Dermis blood vessel endothelial cell (primary cell): Measurements from ENCODE around the gene TOX2. TPM values are rescaled to one million over a fixed set of nuclear protein-coding genes. Genes with fewer than 3 reads are reported as not detected.
A peak's percentile ranks its signal among the peaks of the same experiment; 100 is the strongest.

Source experiments
- DNase-seq: peaks from one replicate; pipeline ENCODE4 v3.0.0; 2010
- total RNA-seq: library from RNA; depleted of rRNA; stranded (reverse); fragments of >200 nt; gene quantifications from 2 replicates; pipeline ENCODE4 v1.2.3, GENCODE V29; 2014

TOX2 gene
- total RNA-seq, 1 donor from 2014 or later: 1.5 TPM

DNA sequence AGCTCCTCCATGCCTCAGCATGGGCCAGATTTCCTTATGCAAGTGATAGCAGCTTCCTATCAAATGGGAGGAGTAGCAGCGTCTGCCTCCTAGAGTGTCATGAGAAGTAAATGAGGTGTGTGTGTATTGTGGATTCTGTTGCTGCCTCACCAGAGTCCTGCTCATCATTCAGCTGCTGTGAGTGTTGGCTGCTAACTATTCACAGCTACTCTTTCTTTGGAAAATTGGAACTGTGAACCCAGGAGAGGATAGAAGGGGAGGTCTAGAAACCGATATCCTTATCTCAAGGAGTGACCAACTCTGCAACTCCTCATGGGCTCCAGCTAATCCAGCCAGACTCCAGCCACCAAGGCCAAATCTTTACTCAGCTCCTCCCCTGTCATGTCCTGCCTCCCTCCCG, 63.3 kb downstream of the TOX2 start:
- no peak for DNase-seq

DNA sequence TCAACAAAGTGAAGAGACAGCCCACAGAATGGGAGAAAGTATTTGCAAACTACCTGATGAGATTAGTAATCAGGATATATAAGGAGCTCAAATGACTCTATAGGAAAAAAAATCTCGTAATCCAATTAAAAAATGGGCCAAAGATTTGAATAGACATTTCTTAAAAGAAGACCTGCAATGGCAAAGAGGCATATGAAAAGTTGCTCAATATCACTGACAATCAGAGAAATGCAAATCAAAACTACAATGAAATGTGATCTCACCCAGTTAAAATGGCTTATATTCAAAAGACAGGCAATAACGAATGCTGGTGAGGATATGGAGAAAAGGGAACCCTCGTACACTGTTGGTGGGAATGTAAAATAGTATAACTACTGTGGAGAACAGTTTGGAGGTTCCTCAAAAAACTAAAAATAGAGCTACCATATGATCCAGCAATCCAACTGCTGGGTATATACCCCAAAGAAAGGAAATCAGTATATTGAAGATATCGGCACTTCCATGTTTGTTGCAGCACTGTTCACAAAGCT, 65.0 kb downstream of the TOX2 start:
- no peak for DNase-seq

DNA sequence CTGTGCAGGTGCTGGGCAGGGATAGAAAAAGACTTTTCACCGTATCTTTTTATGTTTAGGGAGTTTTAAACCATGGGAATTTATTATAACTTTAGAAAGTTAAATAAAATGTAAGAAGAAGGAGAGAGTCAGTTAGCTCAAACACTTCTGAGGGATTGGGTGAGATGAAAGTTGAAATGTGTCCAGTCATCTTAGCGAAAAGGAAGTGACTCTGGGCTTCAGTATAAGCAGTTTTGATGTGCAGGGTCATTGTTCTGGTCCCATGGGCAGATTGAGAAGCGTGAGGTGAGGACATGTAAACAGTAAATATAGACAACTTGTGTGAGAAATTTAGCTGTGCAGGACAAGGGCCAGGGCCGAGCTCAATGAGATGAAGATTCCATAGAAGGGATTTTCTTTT, 66.9 kb downstream of the TOX2 start:
- DNase-seq: peak; percentile 33

DNA sequence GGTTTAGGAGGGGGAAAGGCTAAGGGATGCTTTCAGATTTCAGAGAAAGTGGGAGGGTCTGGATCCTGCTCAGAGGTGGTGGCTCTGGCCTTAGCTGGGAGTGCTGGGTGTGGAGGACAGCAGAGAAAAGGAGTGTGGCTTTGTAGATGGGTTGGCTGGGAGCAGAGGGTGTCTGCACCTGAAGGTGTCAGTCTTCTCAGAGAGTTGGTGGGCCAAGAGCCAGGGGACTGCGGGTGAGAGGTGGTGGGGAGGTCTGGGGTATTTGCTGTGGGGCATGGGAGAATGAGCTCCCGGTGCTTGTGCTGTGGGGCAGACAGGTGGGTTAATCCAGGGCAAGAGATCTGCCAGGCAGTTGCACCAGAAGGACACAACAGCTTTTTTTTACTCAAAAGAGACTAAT, 67.4 kb downstream of the TOX2 start:
- no peak for DNase-seq

DNA sequence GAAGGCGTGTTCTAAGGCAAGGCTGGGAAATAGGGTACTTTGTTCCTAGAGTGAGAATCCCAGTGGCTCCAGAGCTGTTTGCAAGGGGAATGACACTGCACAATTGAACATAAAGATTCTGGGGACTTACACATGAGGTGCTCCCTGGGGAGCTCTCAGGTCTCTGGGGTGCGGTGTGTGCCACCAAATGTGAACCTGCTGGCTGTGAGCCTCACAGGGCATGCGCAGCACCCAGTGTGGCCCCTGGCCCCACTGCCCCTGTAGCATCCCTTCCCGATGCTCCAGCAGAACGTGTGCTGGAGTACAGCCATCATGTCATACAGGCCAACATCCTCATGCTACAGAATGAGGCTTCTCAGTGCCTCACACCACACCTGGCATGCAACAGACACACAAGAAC, 68.2 kb downstream of the TOX2 start:
- DNase-seq: no peak

DNA sequence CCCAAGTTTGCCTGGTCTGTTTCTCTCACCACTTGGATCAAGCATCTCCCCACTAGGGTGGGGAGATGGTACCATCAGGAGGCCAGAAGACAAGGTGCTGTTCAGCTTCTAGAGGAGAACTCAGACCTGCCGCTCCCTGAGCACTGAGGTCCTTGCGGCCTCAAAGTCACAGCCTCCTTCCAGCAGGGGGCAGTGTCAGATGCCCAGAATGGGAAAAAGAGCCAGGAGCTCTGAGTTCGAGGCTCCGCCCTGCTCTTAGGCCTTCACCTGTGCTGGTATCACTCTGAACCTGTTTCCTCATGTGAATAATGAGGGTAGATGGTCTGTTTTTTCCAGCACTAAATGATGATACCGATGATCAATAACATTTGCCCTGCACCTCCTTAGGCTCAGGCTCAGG, 68.7 kb downstream of the TOX2 start:
- DNase-seq: no peak

DNA sequence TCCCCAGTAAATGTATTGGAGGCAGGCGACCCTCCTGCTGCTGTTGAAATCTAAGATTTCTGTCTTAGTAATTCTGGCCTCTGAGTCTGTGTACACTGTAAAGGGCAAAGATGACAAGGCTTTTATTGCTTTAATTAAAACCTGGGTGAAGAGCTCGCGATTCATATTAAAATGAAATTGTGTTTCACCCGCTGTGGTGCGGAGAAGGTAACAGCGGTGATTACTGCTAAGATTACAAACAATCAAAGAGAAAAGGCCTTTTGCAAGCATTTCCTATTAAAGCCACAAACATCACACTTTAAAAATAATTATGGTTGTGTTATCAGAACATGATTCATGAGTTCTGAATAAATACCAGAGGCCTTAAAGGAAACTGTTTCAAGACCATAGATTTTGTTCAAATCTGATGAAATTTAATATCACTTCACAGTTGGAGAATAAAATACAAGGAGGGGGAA, 69.3 kb downstream of the TOX2 start:
- peak; percentile 19 for DNase-seq

DNA sequence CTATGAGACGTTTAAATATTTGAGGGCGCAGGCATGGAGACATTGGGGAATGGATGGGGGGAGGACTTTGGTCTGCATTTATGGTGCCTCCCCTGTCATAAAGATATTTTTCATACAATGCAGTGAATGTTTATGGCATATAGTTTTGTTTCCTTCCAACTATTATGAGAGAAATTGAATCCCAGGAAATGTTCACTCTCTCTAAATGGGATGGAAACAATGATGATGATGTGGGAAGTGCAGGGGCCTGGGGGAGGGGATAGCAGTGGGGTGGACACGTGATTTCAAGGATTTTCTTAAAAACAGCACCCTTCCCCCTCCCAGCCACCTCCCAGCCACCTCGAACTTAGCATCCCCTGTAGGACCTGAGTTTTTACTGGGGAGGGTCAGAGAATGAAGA, 69.9 kb downstream of the TOX2 start:
- DNase-seq: peak; percentile 72

DNA sequence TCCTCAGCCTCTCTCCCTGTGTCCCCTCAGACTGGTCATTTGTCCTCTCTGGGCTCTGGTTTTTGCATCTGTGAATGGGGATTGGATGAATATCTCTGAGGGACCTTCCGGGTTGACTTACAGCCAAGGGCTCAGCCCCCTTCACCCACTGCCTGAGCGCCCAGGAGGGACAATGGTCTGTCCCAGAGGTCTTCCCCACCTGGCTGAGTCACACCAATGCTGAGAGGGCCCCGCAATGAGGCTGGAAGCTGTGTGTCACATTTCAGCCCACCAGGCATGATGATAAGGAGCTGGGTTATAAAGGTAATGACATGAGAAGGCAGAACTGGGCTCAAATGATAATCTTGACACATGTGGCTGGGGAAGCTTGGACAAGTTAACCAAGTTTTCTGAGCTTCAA, 70.5 kb downstream of the TOX2 start:
- DNase-seq: peak; percentile 14

DNA sequence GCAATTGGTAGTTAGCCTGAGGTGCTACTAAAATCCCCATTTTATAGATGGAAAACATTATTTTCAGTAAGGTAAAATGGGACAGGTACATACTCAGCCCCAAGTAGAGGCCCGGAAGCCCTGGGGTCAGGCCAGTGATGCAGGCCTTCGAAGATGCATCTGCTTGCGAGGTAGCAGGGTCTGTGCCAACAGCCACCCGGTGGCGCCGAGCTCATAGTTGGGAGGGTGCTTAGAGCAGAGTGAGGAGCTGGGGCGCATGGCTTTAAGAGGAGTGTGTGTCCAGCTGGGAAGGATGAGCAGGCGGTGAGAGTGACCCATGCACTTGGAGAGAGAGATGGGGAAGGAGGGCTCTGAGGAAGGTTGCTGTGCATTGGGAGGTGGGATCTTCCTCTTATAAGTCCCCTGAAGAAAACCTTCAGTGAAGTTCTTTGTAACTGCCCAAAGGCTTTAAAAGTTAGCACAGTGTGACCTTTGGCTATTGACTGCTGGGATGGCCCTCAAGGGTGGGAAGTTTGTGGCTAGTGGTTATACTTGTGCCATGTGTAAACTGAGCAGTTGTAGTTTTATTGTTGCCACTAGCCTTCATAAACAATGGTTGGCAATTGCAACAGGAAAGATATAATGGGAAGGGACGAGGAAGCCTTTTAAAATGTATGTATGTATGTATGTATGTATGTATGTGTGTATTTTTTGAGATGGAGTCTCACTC, 71.1 kb downstream of the TOX2 start:
- DNase-seq: peak; percentile 35

DNA sequence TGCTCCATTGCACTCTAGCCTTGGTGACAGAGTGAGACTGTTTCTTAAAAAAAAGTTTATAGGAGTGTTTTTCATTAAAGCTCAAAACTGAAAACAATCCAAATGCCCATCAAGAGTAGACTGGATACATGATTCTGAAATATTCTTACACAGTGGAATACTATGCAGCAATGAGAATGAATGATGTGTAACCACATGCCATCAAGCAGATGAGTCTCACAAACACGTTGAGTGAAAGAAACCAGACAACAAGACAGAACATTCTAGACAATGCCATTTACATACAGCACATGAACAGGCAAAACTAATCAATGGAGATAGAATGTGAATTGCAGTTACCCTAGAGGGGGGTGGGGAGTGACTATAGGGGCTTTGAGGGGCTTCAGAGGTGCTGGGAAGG, 72.4 kb downstream of the TOX2 start:
- DNase-seq: no peak

DNA sequence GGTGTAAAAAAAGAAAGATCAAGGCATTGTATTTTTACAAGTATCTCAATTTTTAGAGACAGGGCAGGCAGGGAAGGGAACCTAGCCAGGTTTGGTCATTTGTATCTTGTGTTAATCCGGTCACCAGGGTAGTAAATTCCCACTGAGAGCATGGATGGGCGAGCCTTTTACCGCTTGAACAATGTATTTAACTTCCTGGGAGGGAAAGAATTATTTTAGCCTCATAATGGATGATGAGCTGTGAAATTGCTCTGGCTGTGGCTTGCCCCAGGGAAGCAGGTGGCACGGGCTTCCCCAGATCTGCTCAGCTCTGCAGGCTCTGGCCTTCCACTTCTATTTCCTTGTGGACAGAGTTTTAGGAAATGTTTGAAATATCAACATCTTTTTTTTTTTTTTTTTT, 72.9 kb downstream of the TOX2 start:
- peak; percentile 13 for DNase-seq

DNA sequence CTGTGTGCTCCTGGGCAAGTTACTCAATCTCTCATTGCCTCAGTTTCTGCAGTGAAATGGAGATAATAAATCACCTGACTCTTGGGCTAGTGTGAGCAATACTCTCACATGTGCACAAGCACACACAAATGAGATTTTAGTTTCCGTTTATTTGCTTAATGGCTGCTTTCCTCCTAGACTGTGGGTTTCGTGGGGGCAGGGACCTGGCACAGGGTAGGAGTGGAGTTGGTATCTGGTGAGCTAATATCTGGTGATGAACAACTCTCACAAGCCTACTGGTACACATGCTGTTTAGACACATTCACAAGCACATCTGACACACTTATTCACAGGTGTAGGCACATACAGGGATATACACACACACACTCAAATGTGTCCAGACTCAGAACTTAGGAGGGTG, 73.8 kb downstream of the TOX2 start:
- peak; percentile 27 for DNase-seq

DNA sequence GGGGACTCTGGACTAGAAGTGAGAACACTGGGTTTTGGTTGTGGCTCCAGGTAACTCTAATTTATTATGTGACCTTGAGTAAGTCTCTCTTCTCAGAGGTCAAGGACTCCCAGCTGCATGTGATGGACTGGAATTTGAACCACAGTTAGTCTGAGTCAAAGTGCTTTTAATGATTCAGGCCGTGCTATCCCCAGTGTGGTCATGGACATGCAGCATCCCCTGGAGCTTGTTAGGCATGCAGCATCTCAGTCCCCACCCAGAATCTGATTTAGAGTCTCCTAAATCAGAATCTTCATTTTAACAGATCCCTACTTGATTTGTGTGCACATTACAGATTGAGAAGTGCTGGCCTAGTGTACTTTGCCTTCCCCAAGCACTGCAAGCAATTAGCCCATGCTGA, 74.2 kb downstream of the TOX2 start:
- DNase-seq: no peak

DNA sequence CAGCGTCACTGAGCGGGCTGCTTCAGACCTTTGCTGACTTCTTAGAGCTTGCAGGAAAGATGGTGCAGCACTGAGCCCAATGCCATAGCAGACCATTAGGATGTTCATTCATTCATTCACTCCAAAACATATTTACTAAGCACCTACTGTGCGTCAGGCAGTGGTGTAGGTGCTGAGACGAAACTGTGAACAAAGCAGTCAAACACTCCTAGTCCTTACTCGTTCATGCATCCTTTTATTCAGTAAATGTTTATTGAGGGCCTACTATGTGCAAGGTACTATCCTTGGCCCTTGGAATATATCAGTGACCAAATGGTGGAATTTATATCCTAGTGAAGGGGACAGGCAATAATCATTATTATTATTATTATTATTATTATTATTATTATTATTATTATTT, 76.6 kb downstream of the TOX2 start:
- DNase-seq: no peak

DNA sequence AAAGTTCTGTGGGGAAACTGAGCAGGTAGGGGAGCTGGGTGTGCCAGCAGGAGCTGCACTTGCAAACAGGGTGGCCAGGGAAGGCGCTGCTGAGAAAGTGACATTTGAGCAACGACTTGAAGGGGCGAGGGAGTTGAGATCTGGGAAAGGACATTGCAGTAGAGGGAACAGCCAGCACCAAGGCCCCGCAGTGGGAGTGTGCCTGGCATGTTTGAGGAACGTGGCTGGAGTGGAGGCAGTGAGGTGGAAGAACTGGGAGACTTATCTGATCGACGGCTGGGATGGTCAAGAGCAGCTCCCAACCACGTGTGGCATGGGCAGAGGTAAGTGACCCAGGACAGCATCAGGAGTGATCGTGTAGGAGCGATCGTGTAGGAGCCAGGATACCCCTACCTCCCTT, 77.3 kb downstream of the TOX2 start:
- DNase-seq: no peak

DNA sequence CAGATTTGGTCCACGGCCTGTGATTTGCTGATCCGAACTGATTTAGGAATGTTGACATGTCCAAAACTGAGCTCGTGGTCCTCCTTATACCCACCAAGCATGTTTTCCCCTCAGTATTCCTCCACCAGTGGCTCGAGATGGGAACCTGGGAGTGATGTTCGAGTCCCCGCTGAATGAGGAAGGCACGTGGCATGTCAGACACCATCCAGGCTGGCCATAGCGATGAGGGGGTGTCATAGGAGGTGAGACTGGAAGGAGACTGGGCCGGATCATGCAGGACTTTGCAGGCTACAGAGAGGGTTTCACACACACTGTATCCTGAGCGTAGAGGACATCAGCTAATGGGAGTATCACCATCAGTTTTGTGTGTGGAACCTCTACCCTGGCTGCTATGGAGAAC, 78.2 kb downstream of the TOX2 start:
- no peak for DNase-seq

DNA sequence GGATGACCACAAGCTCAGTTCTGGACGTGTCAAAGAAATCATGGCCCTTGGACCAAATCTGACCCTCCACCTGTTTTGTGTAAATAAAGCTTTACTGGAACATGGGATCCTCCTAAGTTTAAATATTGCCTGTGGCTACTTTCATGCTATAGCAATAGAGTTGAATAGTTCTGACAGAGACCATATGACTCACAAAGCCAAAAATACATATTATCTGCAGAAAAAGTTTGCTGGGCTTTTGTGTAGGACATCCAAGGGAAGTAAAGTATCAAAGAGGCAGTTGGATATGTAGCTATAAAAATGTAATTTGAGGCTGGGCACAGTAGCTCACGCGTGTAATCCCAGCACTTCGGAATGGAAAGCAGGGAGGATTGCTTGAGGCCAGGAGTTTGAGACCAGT, 78.9 kb downstream of the TOX2 start:
- DNase-seq: no peak

DNA sequence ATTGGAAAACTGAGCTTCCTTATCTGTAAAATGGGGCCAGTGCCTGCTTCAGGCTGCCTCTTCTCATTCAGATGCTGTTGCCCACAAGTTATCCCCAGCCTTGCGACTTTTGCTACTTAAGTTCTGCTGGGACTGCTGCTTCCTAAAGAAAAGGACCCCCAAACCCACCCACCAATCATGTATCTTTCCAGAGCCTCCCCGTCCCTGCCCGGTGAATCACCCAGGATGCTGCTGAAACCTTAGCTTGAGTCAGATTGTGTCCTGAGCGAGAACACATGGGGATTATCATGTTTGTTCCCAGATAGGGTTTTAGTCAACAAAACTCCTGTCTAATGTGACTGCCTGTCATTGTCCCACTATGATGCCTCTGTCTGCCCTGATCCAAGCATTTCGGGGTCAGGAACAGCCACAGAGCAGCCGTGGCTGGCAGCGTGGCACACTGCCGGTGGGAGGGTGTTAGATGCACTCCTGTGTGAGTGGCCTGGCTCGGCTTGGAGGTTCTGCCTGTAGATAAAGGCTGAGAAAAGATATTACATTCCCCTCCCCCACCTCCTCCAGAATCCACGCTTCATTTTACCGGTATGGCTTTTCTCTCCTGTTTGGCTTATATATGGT, 79.9 kb downstream of the TOX2 start:
- DNase-seq: no peak

DNA sequence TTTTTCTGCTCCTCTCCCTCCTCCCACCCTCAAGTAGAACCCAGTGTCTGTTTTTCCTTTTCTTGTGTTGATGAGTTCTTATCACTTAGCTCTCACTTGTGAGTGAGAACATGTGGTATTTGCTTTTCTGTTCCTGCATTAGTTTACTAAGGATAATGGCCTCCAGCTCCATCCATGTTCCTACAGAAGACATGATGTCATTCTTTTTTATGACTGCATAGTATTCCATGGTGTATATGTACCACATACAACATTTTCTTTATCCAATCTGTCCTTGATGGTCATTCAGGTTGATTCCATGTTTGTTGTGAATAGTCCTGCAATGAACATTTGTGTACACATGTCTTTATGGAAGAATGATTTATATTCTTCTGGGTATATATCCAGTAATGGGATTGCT, 81.0 kb downstream of the TOX2 start:
- no peak for DNase-seq

DNA sequence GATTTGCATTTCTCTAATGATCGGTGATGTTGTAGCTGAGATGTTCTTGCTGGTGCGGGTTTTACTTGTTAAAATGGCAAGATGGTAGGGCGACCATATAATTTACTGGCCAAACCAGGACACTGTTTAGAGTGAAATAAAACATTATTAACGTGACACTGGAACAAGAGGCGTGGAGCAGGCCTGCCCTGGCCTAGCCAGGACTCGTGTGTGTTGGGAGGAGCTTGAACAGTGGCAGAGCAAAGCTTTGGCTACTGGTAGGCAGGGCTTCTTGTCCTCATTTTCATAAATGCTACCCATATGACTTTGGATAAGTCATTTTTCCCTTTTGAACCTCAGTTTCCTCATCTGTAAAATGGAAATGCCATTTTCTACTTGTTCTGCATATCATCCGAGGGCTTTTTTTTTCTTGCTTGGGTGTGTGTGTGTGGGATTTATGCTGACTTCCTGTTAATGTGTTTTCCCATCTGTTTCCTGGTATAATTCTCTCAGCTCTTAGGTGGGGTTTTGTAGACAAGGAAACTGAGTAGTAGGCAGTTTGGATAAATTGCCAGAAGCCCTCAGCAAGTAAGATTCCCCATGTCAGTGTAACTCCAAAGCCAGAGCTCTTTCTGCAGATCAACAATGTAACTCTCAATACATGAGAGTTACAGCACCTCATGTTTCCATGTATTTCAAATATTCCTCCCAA, 81.7 kb downstream of the TOX2 start:
- DNase-seq: peak; percentile 65

DNA sequence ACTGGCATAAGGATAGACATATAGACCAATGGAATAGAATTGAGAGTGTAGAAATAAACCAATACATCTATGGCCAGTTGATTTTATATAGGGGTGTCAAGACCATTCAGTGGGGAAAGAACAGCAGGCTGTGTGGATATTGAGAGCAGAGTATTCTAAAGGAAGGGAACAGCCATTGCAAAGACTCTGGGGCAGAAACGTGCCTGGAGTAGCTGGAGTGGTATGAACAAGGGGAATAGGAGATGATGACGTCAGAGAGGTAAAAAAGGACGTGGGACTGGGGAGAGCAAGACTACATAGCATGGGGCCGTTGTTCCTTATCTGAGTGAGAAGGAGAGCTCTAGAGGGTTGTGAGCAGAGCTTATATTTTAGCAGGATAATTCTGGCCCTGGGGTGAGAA, 85.2 kb downstream of the TOX2 start:
- no peak for DNase-seq

DNA sequence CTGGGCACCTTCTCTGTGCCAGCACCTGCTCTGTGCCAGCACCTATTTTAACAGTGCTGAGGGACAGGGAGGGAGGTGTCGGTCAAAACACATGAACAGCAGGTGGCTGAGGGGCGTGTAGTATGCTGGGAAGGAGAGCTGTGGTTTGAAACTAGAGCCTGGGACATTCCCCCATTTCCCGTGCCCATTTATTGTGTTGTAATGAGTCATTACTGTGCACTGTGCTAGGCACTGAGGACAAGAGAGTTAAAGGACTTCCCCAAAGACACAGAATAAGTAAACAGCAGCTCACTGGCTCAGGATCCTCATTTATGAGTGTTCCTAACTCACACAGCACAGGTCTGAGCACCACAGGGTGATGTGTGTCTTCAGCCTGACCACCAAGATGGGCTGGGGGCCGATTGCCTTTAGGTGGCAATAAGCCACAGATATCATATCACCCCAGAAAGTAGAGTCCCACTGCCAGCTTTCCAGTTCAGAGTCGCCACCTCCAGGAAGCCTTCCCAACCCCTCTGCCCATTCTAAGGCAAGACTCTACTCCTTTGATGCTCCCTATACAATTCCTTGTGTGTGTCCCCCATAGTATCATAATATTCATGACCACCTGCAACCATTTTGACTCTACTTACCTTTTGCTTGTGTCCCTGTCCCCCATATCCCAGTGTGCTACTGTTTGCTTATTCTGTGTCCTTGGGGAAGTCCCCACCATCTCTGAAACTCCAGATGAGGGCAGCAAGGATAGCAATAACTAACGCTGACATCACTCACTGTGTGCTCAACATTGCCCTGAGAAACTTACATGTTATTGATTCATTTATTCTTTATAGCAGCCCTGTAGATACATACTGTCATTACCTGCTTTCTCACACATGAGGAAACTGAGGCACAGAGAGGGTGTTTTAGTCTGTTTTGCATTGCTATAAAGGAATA, 87.3 kb downstream of the TOX2 start:
- no peak for DNase-seq
